BE2C (cell line): ENCODE measurements around the gene MARCOL.
A peak's percentile ranks its signal among the peaks of the same experiment; 100 is the strongest.

Experiments
- DNase-seq: peaks from one replicate; pipeline ENCODE4 v3.0.0-alpha.2; 2020
- H3K27me3 ChIP-seq: fragments of 250-450 bp; sonication (Bioruptor Pico); 2 replicates; pipeline ENCODE4 v1.5.1; 2020; ENCODE audit warnings: mild to moderate bottlenecking
- H3K36me3 ChIP-seq: fragments of 250-450 bp; sonication (Bioruptor Pico); 2 replicates; pipeline ENCODE4 v1.5.1; 2020; ENCODE audit warnings: mild to moderate bottlenecking
- H3K4me1 ChIP-seq: fragments of 250-450 bp; sonication (Bioruptor Pico); 2 replicates; pipeline ENCODE4 v1.5.1; 2020
- H3K4me3 ChIP-seq: 2 replicates; pipeline ENCODE4 v1.5.1; 2011; ENCODE audit warnings: low read depth, low read length
- H3K9me3 ChIP-seq: fragments of 250-450 bp; sonication (Bioruptor Pico); 2 replicates; pipeline ENCODE4 v1.5.1; 2020
- CTCF ChIP-seq: IDR thresholded peaks from 2 replicates; pipeline ENCODE4 v1.5.1; 2012; ENCODE audit warnings: mild to moderate bottlenecking, low read depth, low read length

The MARCOL gene

GRCh38 chr5:148290271-148291195 is 52.2 kb downstream of the MARCOL start:
- Histone ChIP-seq H3K36me3 (no peaks in the 10 kb centered on the region), H3K4me3 (no peak overlapping the region), H3K4me1 (no peaks in the 10 kb centered on the region), H3K27me3 (0 out of 2 replicates have a peak, but pooled peaks cover 3% of the 10 kb centered on the region), H3K9me3 (no peaks in the 10 kb centered on the region)
- TF ChIP-seq CTCF = peak; percentile 58
- no peak for DNase-seq
